ENCODE results near the gene ADD1.
"Not testable (repeated sequence)": the region's sequence is repeated elsewhere in the genome, so short reads cannot be mapped to it uniquely, and the experiment has no call there.

Gene ADD1

GRCh38 chr4:2907226-2907625 is 63.6 kb downstream of the ADD1 start:
- Histone ChIP-seq H3K4me1 (ENCODE audit: insufficient read depth, low read length) (no peaks in the 10 kb centered on the region), H3K9ac (ENCODE audit: low read depth, low read length) (no peak overlapping the region), H3K36me3 (ENCODE audit: insufficient read depth, low read length) (peaks cover 44% of the 10 kb centered on the region), H3K9me3 (ENCODE audit: control insufficient read depth, insufficient read depth, low read length) (no peaks in the 10 kb centered on the region)

- no peak overlapping the region for H3K9ac ChIP-seq (ENCODE audit: low read depth, low read length)
- no peaks in the 10 kb centered on the region for H3K9me3 ChIP-seq (ENCODE audit: control insufficient read depth, insufficient read depth, low read length)
- no peaks in the 10 kb centered on the region for H3K4me1 ChIP-seq (ENCODE audit: insufficient read depth, low read length)
- peaks cover 44% of the 10 kb centered on the region for H3K36me3 ChIP-seq (ENCODE audit: insufficient read depth, low read length)
Measured at GRCh38 chr4:2907706-2908293, 64.2 kb downstream of the ADD1 start.

- H3K9me3 ChIP-seq (ENCODE audit: control insufficient read depth, insufficient read depth, low read length): no peaks in the 10 kb centered on the region
- H3K4me1 ChIP-seq (ENCODE audit: insufficient read depth, low read length): no peaks in the 10 kb centered on the region
- H3K36me3 ChIP-seq (ENCODE audit: insufficient read depth, low read length): peaks cover 44% of the 10 kb centered on the region
- no peak overlapping the region for H3K9ac ChIP-seq (ENCODE audit: low read depth, low read length)
Measured at GRCh38 chr4:2908686-2909085, 65.0 kb downstream of the ADD1 start.

DNA sequence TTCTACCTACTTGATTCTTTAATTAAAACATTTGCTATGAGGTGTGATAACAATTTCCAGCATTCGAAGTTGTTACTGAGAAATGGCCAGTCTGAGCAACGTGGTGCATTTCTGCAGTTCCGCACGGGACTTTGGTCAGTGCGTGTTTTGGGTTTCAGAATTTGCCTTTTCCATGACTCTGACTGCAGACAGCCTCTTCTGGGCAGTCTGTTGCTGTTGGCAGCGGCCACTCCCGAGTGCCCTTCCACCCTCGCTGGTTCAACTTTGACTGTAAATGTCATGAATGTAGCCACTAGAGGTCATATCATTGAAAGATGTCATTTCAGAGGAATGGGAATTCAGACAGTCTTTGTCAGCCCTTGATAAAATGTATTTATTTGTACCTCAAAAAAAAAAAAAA is 65.9 kb downstream of the ADD1 start:
- Histone ChIP-seq H3K36me3 (ENCODE audit: insufficient read depth, low read length) (peaks cover 44% of the 10 kb centered on the region), H3K9ac (ENCODE audit: low read depth, low read length) (no peak overlapping the region), H3K9me3 (ENCODE audit: control insufficient read depth, insufficient read depth, low read length) (no peaks in the 10 kb centered on the region), H3K4me1 (ENCODE audit: insufficient read depth, low read length) (no peaks in the 10 kb centered on the region)

GRCh38 chr4:2910409-2910808 is 66.8 kb downstream of the ADD1 start:
- Histone ChIP-seq H3K9ac (ENCODE audit: low read depth, low read length) (no peak overlapping the region), H3K36me3 (ENCODE audit: insufficient read depth, low read length) (peaks cover 41% of the 10 kb centered on the region), H3K4me1 (ENCODE audit: insufficient read depth, low read length) (no peaks in the 10 kb centered on the region), H3K9me3 (ENCODE audit: control insufficient read depth, insufficient read depth, low read length) (no peaks in the 10 kb centered on the region)

DNA sequence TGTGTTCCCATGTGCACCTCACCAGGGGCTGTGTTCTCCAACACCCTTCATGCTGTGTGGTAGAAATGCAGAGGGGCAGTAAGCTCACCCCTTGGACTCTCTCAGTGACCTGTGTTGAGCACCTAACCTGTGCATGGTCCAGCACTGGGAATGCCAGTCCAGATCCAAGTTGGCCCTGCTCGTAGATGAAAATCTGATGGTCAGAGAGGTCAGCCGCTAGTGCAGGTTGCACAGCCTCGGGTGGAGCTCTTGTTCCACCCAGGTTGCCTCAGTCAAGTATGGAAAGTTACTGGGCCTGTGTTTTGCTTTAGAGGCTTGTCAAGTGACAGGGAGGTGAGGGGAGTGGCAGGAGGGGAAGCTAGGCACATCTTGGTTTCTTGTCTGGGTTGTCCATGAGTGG is 68.2 kb downstream of the ADD1 start:
- H3K9ac ChIP-seq (ENCODE audit: low read depth, low read length): no peak overlapping the region
- no peaks in the 10 kb centered on the region for H3K4me1 ChIP-seq (ENCODE audit: insufficient read depth, low read length)
- peaks cover 30% of the 10 kb centered on the region for H3K36me3 ChIP-seq (ENCODE audit: insufficient read depth, low read length)
- H3K9me3 ChIP-seq (ENCODE audit: control insufficient read depth, insufficient read depth, low read length): no peaks in the 10 kb centered on the region

GRCh38 chr4:2913168-2913567 is 69.5 kb downstream of the ADD1 start:
- no peaks in the 10 kb centered on the region for H3K9me3 ChIP-seq (ENCODE audit: control insufficient read depth, insufficient read depth, low read length)
- H3K4me1 ChIP-seq (ENCODE audit: insufficient read depth, low read length): no peaks in the 10 kb centered on the region
- H3K36me3 ChIP-seq (ENCODE audit: insufficient read depth, low read length): peaks cover 27% of the 10 kb centered on the region
- no peak overlapping the region for H3K9ac ChIP-seq (ENCODE audit: low read depth, low read length)

DNA sequence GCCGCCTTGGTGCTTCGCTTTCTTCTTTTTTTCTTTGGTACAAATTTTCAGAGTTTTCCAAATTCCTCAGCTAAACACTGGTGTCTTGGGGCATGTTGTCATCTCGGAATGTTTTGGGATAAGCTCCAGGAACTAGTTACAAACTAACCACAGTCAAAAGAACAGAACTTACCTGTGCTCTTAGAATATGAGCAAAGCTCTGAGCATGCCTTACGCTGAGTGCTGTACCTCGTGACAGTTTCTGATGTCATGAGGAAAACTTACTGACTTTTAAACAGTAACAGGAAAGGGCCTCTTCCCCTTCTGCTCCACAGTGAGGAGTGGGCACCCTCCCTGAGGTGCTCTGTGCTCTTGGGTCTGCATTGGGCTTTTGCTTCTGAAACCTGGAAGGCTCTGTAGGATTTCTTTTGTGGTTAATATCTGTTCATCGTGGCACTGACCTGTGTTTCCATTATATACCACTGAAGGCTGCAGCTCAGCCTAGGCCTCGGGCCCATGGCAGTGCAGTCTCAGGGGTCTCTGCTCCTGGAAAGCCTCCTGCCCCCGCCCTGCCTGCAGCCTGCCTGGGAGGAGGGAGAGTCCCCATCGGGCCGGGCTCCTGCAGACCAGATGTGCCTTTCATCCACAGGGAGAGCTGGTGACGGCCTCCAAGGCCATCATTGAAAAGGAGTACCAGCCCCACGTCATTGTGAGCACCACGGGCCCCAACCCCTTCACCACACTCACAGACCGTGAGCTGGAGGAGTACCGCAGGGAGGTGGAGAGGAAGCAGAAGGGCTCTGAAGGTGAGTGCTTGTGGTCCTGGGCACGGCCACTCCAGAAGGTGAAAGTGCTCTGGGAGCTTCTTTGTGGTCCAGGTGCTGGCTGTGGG is 70.8 kb downstream of the ADD1 start:
- Histone ChIP-seq H3K9me3 (ENCODE audit: control insufficient read depth, insufficient read depth, low read length) (no peaks in the 10 kb centered on the region), H3K9ac (ENCODE audit: low read depth, low read length) (no peak overlapping the region), H3K4me1 (ENCODE audit: insufficient read depth, low read length) (no peaks in the 10 kb centered on the region), H3K36me3 (ENCODE audit: insufficient read depth, low read length) (peaks cover 16% of the 10 kb centered on the region)

- Histone ChIP-seq H3K36me3 (ENCODE audit: insufficient read depth, low read length) (peaks cover 14% of the 10 kb centered on the region), H3K4me1 (ENCODE audit: insufficient read depth, low read length) (no peaks in the 10 kb centered on the region), H3K9ac (ENCODE audit: low read depth, low read length) (no peak overlapping the region), H3K9me3 (ENCODE audit: control insufficient read depth, insufficient read depth, low read length) (no peaks in the 10 kb centered on the region)
Measured at GRCh38 chr4:2915789-2916188, 72.1 kb downstream of the ADD1 start.

GRCh38 chr4:2916696-2917095 is 73.1 kb downstream of the ADD1 start:
- H3K9ac ChIP-seq (ENCODE audit: low read depth, low read length); H3K9me3 ChIP-seq (ENCODE audit: control insufficient read depth, insufficient read depth, low read length); H3K4me1 ChIP-seq (ENCODE audit: insufficient read depth, low read length): not testable (repeated sequence)
- H3K36me3 ChIP-seq (ENCODE audit: insufficient read depth, low read length): peaks cover 10% of the 10 kb centered on the region; the same call in 1 of the 2 replicates

- peaks cover 10% of the 10 kb centered on the region; the same call in 1 of the 2 replicates for H3K4me1 ChIP-seq (ENCODE audit: insufficient read depth, low read length)
- H3K9me3 ChIP-seq (ENCODE audit: control insufficient read depth, insufficient read depth, low read length); H3K36me3 ChIP-seq (ENCODE audit: insufficient read depth, low read length); H3K9ac ChIP-seq (ENCODE audit: low read depth, low read length): not testable (repeated sequence)
Measured at GRCh38 chr4:2918300-2918699, 74.7 kb downstream of the ADD1 start.

DNA sequence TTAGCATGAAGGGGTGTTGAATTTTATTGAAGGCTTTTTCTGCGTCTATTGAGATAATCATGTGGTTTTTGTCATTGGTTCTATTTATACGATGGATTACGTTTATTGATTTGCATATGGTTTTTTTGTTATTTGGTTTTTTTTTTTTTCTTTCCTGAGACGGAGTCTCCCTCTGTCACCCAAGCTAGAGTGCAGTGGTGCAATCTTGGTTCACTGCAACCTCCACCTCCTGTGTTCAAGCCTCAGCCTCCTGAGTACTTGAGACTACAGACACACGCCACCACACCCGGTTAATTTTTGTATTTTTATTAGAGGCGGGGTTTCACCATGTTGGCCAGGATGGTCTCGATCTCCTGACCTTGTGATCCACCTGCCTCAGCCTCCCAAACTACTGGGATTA is 75.1 kb downstream of the ADD1 start:
- H3K4me1 ChIP-seq (ENCODE audit: insufficient read depth, low read length): peaks cover 13% of the 10 kb centered on the region; the same call in 1 of the 2 replicates
- not testable (repeated sequence) for H3K9me3 ChIP-seq (ENCODE audit: control insufficient read depth, insufficient read depth, low read length); H3K9ac ChIP-seq (ENCODE audit: low read depth, low read length); H3K36me3 ChIP-seq (ENCODE audit: insufficient read depth, low read length)

DNA sequence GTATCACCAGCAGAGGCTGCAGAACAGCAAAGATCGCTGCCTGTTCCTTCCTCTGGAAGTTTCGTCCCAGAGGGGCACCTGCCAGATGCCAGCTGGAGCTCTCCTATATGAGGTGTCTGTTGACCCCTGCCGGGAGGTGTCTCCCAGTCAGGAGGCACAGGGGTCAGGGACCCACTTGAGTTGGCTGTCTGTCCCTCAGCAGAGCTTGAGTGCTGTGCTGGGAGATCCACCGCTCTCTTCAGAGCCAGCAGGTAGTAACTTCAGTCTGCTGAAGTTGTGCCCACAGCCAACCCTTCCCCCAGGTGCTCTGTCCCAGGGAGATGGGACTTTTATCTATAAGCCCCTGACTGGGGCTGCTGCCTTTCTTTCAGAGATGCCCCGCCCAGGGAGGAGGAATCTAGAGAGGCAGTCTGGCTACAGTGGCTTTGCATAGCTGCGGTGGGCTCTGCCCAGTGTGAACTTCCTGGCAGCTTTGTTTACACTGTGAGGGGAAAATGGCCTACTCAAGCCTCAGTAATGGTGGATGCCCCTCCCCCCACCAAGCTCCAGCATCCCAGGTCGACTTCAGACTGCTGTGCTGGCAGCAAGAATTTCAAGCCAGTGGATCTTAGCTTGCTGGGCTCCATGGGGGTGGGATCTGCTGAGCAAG is 78.9 kb downstream of the ADD1 start:
- not testable (repeated sequence) for H3K9ac ChIP-seq (ENCODE audit: low read depth, low read length); H3K36me3 ChIP-seq (ENCODE audit: insufficient read depth, low read length); H3K9me3 ChIP-seq (ENCODE audit: control insufficient read depth, insufficient read depth, low read length)
- peaks cover 17% of the 10 kb centered on the region; the same call in 1 of the 2 replicates for H3K4me1 ChIP-seq (ENCODE audit: insufficient read depth, low read length)

GRCh38 chr4:2923141-2923551 is 79.5 kb downstream of the ADD1 start:
- Histone ChIP-seq H3K36me3 (ENCODE audit: insufficient read depth, low read length) (no peaks in the 10 kb centered on the region; the same call in 1 of the 2 replicates), H3K9ac (ENCODE audit: low read depth, low read length) (no peak overlapping the region), H3K9me3 (ENCODE audit: control insufficient read depth, insufficient read depth, low read length) (no peaks in the 10 kb centered on the region; the same call in 1 of the 2 replicates), H3K4me1 (ENCODE audit: insufficient read depth, low read length) (peaks cover 17% of the 10 kb centered on the region; the same call in 1 of the 2 replicates)
